Measurements from ENCODE around the gene MNX1. TPM values are rescaled to one million over a fixed set of nuclear protein-coding genes. Genes with fewer than 3 reads are reported as not detected.

The MNX1 gene
- polyA plus RNA-seq, 3 donors, result 0.10 TPM; not detected in 2

DNA sequence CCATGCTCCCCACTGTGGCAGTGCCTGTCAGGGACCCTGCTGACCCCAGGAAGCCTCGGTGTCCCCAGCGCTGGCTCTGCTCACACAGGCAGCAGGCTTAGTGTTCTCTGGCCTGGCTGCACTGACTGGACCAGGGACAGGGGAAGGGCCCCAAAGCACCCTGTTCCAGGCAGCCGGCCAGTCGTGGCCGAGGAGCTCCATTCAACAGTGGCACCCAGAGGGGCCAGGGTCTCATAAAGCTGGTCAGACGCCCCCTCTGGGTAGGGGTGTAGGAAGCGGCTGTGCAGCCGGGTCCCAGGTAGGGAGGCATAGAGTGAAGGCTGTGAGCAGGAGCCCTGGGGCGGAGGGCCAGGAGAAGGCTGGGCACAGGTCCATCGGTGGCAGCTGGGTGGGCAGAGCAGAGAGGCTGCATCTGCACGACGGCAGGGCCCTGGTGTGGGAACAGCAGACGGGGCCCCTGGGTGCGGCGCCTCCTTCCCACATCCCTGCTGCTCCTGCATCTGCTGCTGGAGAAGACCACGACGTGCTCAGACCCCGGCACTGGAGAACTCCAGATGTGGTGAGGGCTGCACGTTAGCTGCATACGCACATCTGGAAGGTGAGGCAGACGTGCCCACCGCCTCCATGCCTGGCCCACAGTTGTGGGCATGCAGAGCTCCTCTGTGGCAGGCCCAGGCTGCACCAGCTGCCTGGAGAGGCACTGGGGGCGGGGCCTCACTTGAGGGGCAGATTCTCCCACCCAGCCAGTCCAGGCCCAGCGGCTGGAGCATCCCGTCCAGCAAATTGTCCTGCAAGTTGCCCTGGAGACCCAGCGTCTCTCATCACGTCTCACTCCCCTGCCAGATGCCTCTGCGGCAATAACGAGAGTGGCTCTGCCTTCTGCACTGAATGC, 25.1 kb downstream of the MNX1 start:
- no peak for DNase-seq (ENCODE audit: low read depth in 3 of 3, low spot score in 2 of 3)

DNA sequence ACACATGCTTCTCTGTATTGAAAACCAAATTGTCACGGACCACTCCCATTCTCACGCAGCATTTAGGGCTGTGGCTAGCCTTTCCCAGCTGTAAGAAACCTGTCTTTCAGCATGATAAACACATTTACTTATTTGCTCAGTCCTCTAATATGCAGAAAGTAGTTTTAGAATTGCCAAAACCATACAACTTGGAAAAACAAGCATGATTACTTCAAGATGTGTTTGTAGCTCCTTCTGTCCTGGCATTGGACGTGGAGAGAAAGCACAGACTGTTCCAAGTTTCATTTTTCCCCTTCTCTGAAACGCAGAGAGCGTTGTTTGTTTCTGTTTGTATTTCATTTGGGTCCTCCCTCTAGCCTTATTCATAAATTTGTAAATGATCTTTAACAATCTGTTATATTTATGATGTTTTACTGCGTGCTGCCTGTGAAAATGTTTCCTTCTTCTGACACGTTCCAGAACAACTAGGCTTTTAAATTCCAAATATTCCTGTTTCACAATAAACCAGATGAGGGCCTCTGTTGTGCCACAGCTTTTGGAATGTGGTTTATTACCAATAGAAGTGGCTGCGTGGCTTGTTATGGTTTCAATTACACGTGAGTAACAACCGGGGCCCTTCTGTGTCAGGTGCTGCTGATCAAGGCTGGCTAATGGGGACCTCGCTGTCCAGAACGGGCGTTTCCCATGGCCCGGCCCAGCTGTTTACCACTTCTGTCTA, 26.1 kb downstream of the MNX1 start:
- no peak for DNase-seq (ENCODE audit: low read depth in 3 of 3, low spot score in 2 of 3)

DNA sequence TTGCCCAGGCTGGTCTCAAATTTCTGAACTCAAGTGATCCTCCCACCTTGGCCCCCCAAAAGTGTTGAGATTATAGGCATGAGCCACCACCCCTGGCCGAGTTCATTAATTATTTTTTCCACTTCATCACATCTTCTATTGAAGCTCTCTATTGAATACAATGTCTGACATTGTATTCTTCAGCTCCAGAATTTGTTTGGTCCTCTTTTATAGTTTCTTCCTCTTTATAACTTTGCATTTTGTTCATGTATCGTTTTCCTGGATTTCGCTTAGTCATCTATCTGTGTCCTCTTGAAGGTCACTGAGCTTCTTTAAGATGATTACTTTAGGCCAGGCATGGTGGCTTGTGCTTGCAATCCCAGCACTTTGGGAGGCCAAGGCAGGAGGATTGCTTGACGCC, 30.8 kb downstream of the MNX1 start:
- DNase-seq (ENCODE audit: low read depth in 3 of 3, low spot score in 2 of 3), result no peak

- no peak for DNase-seq (ENCODE audit: low read depth in 3 of 3, low spot score in 2 of 3)
Observed at GRCh38 chr7:156979007-156979606, 31.4 kb downstream of the MNX1 start.

DNA sequence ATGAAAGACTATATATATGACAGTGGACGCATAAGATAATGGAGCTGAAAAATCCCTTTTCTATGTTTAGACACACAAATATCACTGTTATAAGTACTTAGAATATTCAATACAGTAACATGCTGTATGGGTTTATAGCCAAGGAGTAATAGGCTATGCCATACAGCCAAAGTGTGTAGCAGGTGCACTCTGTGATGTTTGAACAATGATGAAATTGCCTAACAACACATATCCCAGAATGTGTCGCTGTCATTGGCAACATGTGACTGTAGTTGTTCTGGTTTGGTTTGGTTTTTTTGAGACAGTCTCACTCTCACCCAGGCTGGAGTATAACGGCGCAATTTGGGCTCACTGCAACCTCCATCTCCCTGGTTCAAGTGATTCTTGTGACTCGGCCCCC, 34.8 kb downstream of the MNX1 start:
- DNase-seq (ENCODE audit: low read depth in 3 of 3, low spot score in 2 of 3), result no peak

DNA sequence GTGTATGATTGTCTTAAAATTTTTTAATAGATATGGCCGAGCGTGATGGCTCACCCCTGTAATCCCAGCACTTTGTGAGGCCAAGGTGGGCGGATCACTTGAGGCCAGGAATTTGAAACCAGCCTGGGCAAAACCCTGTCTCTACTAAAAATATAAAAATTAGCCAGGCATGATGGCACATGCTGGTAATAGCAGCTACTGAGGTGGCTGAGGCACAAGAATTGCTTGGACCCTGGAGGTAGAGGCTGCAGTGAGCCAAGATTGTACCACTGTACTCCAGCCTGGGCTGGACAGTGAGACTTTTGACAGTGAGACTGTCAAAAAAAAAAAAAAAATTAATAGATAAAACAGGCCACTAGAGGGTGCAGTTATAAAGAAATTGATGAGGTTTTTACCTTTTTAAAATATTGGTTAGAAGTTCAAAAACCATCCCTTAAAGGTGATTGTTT, 40.5 kb downstream of the MNX1 start:
- DNase-seq (ENCODE audit: low read depth in 3 of 3, low spot score in 2 of 3), result no peak

- no peak for DNase-seq (ENCODE audit: low read depth in 3 of 3, low spot score in 2 of 3)
Observed at GRCh38 chr7:156968183-156968582, 42.3 kb downstream of the MNX1 start.

DNA sequence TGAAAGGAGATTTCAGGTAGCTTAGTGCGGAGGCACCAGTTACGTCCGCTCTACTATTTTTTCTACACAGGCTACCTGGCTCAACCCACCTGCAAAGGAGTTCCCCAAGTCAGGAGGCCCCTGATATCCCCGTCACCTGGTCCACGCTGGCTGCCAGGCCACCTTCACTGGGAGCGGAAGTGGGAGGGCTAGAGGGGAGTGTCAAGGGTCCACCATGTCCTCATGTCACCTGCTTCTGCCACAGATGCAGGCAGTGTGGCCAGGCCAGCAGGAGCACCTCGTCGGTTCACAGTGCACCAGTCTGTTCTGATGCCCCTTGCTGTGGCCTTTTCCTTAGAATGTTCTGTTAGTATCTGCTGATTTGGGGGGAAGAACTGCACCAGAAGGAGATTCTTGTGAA, 44.1 kb downstream of the MNX1 start:
- DNase-seq (ENCODE audit: low read depth in 3 of 3, low spot score in 2 of 3), result no peak

DNA sequence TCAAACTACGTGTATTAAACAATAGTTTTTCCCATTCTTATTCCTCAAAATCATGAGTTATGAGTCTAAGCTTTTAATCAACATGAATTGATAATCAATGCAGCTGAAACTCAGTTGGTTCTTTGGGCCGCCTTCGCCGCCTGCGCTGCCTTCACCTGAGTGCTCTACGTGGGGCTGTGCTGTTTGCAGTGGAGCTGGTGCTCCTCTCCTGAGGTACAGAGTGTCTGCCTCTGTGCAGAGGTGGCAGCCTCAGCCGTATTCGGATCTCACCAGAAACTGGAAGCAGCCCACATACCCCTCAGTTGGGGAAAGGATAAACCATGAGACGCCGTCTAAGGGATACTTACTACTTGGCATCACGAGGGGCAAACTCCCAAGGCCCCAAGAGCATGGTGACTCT, 45.5 kb downstream of the MNX1 start:
- no peak for DNase-seq (ENCODE audit: low read depth in 3 of 3, low spot score in 2 of 3)

- no peak for DNase-seq (ENCODE audit: low read depth in 3 of 3, low spot score in 2 of 3)
Observed at GRCh38 chr7:156963472-156963871, 47.0 kb downstream of the MNX1 start.

DNA sequence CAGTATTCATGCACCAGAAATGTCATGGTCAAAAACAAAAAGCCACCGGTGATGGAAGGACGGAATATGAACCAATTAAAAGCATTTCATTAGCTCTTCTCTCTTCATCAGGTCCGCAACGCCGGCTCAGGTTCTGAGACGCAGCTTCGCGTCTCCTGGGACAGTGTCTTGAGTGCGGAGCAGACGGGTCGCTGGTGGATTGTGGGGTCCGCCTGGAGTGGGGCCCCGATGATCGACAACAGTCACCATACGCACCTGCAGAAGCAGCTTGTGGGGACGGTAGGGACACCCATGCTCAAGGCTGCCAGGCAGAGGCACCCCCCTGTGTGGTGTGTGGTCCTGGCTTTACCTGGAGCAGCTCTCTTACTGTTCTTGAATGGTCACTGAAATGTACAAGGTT, 47.6 kb downstream of the MNX1 start:
- DNase-seq (ENCODE audit: low read depth in 3 of 3, low spot score in 2 of 3), result no peak

DNA sequence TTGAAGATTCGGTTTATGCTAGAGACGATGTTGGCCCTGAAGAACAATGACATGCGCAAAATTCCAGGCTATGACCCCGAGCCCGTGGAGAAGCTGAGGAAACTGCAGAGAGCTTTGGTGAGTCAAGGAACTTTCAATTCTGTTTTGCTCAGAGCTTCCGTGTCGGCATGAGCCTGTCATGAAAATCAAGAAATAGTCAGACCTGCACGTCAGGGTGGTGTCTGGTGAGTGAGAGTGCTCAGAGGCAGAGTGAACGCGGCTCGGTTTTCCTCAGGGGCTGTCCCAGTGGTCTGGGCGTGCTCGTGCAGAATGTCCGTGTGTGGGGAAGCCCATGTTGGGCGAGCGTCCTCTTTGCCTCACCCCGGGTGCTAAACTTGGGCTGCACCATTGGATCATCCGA, 48.3 kb downstream of the MNX1 start:
- no peak for DNase-seq (ENCODE audit: low read depth in 3 of 3, low spot score in 2 of 3)

DNA sequence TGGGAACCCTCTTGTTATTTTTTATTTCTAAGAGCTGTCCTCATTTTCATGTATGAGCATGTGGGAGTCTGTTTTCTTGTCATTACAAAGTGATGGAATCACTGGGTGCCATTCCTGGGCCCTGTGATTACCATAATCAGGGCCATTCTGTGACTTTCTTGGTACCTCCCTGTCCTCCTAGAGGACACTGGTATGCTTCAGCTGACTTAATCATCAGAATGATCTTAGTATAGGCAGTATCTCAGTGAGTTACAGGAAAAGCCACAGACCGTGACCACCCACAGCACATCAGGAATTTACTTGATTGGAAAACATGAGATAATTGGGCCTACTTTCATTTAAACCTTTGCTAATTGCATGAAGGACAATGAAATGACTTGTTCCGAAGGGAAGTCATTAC, 53.7 kb downstream of the MNX1 start:
- no peak for DNase-seq (ENCODE audit: low read depth in 3 of 3, low spot score in 2 of 3)

DNA sequence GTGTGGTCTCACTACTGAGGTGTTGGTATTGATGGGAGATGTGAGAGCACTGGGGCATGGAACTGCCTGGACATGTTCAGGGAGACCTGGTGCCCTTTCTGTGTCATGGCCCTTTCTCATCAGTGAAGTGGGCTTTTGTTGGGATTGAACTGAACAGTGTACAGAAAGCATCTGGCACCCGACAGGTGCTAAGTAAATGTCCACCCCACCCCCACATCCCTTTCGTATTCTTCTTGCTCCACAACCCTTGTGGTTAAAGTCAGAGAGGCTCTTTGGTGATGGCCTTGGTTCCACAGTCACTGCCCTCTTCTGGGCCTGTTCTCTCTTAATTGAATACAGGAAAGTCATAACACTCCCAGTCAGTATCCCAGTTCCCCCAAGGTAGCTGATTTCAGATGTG, 55.5 kb downstream of the MNX1 start:
- DNase-seq (ENCODE audit: low read depth in 3 of 3, low spot score in 2 of 3), result no peak

Other genes starting within 250 kb of the MNX1 start
- 10 to 100 TPM; 44.7 to 51.4 (median 44.8) TPM for gene LMBR1, start 117.5 kb downstream of the MNX1 start, polyA plus RNA-seq (ENCODE audit: insufficient read length in 3 of 3)
- gene NOM1, start 61.0 kb downstream of the MNX1 start, polyA plus RNA-seq (ENCODE audit: insufficient read length in 3 of 3), result 10 to 100 TPM; 15.6 to 16.9 (median 16.0) TPM
- gene UBE3C, start 128.3 kb upstream of the MNX1 start, polyA plus RNA-seq (ENCODE audit: insufficient read length in 3 of 3), result 10 to 100 TPM; 39.7 to 40.5 (median 39.8) TPM